ENCODE results near the gene EEF1A1.
"Not testable (repeated sequence)": the region's sequence is repeated elsewhere in the genome, so short reads cannot be mapped to it uniquely, and the experiment has no call there.

EEF1A1 gene

DNA sequence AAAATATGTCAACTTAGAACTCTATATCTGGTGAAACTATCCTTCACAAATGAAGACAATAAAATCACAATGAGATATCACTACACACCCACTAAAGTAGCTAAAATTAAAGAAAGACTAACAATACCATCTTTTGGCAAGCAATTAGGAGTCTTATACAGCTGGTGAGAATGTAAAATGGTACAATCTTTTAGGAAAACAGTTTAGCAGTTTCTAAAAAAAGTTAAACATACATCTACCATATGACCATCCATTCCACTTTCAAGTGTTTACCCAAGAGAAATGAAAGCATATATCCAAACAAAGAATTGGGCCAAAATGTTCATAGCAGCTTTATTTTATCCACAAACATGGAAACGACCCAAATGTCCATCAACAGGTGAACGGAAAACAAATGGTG, 13.8 kb upstream of the EEF1A1 start:
- DNase-seq = no peak

DNA sequence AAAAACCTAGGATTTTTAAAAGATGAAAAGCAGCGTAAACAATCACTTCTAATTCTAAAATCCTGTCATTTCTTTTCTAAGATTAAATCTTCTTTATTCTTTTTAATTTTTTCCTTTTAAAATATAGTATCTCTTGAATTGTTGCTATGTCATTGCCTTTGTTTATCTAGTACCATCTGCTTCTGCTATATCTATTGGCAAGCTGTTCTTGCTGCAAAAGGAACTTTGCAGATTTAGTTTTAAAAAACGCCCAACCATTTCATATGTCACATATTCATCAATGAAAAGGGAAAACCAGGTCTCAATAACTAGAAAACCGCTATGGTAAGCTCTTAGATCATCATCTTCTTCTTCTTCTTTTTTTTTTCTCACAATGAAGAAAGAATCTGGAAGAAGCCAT, 11.5 kb upstream of the EEF1A1 start:
- DNase-seq = no peak

DNA sequence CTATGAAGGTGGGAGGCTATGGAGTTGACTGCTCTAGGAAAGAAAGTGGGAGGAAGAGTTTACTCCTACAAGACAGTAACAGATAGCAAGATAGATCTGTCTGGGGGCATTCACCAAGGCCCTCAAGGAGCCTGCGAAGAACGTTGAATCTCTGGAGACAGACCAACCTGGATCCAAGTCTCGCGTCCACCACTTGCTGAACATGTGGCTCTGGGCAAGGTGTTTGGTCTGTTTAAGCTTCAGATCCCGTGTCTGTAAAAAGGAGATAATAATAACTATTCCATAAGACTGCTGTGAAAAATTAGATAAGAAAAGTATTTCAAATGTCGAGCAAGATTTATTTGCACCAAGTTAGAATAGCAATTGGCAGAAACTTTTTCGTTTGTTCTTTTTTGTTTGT, 8.1 kb upstream of the EEF1A1 start:
- no peak for DNase-seq

DNA sequence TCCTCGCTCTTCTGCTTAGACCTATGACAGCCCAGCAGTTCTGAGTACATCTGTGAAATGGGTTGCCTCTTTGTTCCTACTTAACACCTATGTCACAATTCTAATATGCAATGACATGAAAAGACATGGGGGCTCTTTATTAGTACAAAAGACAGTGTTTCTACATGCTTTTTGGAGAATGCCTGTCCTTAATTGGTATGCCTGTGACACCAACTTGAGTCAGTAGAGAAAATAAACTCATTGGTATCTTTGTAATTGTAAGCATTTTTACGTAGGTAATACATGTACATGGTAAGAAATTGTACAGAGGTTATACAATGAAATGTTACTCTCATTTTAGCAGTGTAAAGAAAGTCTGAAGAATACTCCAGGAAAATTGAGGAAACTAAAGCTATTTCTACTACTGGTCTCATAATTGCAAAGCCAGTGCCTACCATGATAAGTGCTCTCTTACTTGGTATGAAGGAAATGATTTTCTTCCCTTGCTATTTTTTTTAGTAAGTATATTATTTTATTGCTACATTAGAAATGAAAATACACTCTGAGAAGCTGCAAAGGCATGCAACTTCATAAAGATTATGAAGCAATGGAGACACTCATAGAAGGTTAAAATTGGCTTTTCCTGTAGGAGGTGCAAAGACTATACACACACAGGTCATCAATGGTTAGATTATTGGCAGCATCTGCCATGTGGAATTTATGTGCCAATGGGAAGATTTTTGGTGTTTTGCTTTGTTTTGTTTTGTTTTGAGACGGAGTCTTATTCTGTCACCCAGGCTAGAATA, 4.9 kb upstream of the EEF1A1 start:
- no peak for DNase-seq

GRCh38 chr6:73523434-73524123, 2.7 kb upstream of the EEF1A1 start:
- peak; percentile 78 for DNase-seq

DNA sequence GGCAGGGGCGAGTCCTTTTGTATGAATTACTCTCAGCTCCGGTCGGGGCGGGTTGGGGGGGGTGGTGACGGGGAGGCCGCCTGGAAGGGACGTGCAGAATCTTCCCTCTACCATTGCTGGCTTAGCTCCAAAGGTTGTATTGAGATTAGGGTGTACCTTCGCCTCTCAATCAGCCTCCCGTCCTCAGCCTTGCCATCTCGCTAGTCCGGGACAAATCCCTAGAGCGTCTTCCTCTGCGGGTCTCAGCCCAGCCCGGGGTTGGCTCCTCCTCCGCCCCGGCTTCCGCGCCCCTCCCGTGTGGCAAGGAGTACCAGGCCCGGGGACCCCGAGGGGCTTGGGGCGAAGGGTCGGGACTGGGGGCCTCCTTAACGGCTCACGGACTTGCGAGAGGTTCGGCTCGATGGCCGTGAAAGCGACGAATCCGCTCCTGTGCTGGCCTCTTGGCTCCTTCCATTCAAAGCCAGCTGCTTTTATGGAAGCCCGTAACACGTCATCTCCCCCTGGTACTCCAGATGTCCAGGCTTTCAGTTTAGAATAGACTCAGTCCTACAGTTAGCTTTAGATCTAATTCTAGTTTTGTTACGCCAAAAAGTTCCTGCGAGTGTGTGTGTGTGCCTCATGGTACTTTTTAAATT, 636 bp upstream of the EEF1A1 start:
- no peak for DNase-seq

DNA sequence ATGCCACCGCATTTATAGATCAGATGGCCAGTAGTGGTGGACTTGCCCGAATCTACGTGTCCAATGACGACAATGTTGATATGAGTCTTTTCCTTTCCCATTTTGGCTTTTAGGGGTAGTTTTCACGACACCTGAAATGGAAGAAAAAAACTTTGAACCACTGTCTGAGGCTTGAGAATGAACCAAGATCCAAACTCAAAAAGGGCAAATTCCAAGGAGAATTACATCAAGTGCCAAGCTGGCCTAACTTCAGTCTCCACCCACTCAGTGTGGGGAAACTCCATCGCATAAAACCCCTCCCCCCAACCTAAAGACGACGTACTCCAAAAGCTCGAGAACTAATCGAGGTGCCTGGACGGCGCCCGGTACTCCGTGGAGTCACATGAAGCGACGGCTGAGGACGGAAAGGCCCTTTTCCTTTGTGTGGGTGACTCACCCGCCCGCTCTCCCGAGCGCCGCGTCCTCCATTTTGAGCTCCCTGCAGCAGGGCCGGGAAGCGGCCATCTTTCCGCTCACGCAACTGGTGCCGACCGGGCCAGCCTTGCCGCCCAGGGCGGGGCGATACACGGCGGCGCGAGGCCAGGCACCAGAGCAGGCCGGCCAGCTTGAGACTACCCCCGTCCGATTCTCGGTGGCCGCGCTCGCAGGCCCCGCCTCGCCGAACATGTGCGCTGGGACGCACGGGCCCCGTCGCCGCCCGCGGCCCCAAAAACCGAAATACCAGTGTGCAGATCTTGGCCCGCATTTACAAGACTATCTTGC, 725 bp downstream of the EEF1A1 start:
- DNase-seq = peak; percentile 85

- DNase-seq = not testable (repeated sequence)
Measured at GRCh38 chr6:73518982-73519881, 1.6 kb downstream of the EEF1A1 start.

DNA sequence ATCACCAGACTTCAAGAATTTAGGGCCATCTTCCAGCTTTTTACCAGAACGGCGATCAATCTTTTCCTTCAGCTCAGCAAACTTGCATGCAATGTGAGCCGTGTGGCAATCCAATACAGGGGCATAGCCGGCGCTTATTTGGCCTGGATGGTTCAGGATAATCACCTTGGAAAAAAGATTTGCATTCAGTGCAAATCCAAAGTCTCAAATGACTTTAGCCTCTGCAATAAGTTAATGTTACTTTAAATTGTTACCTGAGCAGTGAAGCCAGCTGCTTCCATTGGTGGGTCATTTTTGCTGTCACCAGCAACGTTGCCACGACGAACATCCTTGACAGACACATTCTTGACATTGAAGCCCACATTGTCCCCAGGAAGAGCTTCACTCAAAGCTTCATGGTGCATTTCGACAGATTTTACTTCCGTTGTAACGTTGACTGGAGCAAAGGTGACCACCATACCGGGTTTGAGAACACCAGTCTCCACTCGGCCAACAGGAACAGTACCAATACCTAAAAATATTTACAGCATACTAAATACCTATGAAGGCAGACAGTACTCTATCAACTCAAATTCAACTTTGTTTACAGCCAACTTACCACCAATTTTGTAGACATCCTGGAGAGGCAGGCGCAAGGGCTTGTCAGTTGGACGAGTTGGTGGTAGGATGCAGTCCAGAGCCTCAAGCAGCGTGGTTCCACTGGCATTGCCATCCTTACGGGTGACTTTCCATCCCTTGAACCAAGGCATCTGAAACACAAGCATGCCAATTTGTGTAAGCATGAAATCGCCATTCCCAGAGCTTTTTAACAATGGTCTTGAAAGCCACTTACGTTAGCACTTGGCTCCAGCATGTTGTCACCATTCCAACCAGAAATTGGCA, 2.5 kb downstream of the EEF1A1 start:
- not testable (repeated sequence) for DNase-seq

DNA sequence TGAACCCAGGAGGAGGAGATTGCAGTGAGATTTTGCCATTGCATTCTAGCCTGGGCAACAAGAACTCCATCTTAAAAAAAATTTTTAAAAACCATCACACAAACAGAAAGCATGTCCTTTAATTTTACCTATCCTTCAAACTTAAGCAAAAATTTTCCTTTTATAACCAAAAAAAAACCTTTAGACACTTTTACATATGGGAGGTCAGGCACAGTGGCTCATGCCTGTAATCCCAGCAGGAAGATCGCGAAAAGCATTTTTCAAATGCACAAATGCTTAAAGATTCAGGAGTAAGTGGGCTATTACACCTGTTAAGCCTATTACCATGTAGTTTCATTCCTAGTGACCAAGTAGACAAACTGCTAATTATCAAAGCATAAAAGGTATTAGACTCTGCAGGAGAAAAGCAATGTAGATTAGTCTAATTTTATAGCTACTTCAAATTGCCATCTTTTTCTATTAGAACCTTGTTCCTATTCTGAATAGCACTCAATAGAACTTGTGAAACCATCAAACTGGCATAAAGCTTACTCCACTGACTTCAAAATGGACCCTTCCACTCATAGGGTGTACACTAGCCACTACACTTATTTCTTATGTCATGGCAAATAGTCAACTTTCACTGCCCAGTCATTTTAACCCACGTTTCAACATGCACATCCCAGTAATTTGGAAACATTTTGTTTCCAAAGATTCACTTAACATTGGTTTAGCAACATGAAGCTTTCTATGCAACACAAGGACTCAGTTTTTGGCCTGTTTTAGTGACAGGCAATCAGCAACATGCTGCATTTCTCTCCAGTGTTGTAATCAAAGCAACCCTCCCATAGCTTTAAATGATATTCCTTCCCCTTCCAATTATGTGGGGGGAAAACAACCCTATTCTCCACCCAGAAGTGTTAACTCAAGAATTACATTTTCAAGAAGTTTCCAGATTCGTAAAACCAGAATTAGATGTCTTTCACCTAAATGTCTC, 4.0 kb downstream of the EEF1A1 start:
- DNase-seq = no peak

DNA sequence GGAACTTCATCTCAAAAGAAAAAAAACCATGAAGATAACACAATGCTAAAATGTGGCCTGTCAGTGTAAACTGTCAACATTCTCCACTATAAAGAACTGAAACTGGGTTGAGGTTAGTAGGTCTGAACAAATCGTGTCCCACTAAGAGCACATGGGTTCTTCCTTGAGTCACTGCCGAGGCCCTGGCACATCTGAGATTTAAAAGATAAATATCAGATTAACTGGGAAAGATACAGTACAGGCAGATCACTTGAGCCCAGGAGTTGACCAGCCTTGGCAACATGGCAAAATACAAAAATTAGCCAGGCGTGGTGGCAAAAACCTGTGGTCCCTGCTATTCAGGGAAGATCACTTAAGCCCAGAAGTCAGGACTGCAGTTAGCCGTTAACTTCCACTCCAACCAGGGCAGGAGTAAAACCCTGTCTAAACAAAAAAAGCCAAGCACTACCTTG, 5.6 kb downstream of the EEF1A1 start:
- peak; percentile 4 for DNase-seq

- DNase-seq = no peak
Measured at GRCh38 chr6:73514746-73515110, 6.1 kb downstream of the EEF1A1 start.

DNA sequence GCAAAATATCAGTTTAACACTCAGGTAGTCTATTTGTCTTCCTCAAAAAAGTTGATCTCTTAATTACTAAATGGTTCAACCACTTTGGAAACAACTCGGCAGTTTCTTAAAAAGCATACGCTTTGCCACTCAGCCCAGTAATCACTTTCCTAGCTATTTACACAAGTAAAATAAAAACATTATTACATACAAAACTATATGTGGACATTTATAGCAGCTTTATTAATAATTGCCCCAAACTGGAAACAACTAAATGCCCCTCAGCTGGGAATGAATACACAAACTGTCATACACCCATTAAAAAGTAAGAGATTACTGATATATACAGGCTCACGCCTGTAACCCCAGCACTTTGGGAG, 7.4 kb downstream of the EEF1A1 start:
- DNase-seq = no peak

DNA sequence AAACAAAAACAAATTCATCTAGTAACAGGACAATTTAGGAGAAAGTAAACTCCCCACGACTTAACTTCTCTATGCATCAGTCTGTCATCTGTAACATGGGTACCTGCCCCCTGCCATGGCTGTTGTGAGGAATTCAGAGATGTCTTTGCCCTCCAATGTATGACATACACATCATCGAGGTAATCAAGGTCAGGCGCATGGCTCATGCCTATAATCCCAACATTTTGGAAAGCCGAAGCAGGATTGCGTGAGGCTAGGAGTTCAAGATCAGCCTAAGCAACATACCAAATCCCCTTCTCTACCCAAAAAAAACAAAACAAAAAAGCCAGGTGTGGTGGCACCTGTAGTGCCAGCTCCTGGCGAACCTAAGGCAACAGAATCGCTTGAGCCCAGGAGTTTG, 9.0 kb downstream of the EEF1A1 start:
- no peak for DNase-seq

- DNase-seq = no peak
Measured at GRCh38 chr6:73509851-73510250, 11.0 kb downstream of the EEF1A1 start.

- DNase-seq = no peak
Measured at GRCh38 chr6:73508776-73509175, 12.1 kb downstream of the EEF1A1 start.

- no peak for DNase-seq
Measured at GRCh38 chr6:73506246-73506645, 14.6 kb downstream of the EEF1A1 start.

GRCh38 chr6:73505705-73506104, 15.1 kb downstream of the EEF1A1 start:
- DNase-seq = not testable (repeated sequence)

DNA sequence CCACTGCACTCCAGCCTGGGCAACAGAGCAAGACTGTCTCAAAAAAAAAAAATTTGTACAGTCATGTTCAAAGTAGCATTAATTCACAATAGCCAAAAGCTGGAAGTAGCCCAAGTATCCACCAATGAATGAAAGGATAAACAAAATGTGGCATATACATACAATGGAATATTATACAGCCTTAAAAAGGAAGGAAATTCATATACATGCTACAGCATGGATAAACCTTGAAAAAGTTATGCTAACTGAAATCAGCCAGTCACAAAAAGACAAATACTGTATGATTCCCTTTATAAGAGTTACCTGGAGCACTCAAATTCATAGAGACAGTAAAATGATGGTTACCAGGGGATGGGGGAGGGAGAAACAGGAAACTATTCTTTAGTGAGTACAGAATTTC, 15.7 kb downstream of the EEF1A1 start:
- no peak for DNase-seq

GRCh38 chr6:73504160-73504559, 16.7 kb downstream of the EEF1A1 start:
- DNase-seq = no peak
